OCI-LY3 (cell line): Measurements from ENCODE around the gene CHRDL1.

Experiments used
- EZH2phosphoT487 ChIP-seq: fragments of 200-600 bp; shearing (Covaris generic); IDR thresholded peaks from 2 replicates; pipeline ENCODE4 v1.6.1; 2018; ENCODE audit warnings: antibody characterized with exemption, mixed run types, low read depth
- TF ChIP-seq, protein P1 (sequence below): fragments of 200-600, 300-600 bp; sonication (generic); IDR thresholded peaks from 2 replicates; pipeline ENCODE4 v1.5.1; 2014; ENCODE audit warnings: antibody characterized with exemption, low read length, low read depth

DNA sequence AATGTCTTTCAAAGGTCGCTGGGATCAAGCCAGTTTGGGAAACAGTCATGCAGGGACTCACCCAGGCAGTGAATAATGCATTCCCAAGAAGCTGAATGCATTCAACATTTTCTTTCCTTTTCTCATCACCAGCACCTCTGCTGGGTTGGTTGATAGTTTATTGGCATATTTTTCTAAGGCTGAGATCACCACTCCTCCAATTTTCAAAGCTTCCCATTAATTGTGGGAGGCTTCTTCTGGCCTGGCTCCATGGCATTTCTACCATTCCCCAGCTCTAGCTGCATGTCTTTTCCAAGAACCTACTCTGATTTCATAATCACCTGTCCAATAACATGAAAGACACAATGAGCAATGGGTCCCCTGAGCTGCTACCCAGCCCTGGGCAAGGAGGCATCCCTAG is 35.8 kb downstream of the CHRDL1 start:
- TF ChIP-seq, protein P1, sequence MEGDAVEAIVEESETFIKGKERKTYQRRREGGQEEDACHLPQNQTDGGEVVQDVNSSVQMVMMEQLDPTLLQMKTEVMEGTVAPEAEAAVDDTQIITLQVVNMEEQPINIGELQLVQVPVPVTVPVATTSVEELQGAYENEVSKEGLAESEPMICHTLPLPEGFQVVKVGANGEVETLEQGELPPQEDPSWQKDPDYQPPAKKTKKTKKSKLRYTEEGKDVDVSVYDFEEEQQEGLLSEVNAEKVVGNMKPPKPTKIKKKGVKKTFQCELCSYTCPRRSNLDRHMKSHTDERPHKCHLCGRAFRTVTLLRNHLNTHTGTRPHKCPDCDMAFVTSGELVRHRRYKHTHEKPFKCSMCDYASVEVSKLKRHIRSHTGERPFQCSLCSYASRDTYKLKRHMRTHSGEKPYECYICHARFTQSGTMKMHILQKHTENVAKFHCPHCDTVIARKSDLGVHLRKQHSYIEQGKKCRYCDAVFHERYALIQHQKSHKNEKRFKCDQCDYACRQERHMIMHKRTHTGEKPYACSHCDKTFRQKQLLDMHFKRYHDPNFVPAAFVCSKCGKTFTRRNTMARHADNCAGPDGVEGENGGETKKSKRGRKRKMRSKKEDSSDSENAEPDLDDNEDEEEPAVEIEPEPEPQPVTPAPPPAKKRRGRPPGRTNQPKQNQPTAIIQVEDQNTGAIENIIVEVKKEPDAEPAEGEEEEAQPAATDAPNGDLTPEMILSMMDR = no peak
- no peak for TF ChIP-seq EZH2phosphoT487
